ENCODE measurements around the gene COL27A1. TPM values are rescaled to one million over a fixed set of nuclear protein-coding genes. Genes with fewer than 3 reads are reported as not detected.

Gene COL27A1
- total and polyA plus RNA-seq, 9 of the 15 experiments (the other 6 are each of a cell fraction or from before 2014, with no cell fraction given): 0.07 TPM; not detected in 8

DNA sequence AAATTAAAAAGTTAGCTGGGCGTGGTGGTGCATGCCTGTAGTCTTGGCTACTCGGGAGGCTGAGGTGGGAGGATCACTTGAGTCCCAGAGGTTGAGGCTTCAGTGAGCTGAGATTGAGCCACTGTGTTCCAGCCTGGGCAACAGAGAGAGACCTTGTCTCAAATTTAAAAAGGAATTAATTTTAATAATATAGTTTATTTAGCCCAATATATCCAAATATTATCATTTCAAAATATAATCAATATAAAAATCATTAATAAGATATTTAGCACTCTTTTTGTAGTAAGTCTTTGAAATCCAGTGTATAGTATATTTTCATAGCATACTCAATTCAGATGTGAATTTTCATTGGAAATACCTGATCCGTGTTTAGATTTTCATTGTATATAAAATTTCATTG lies 124.4 kb downstream of the COL27A1 start:
- Histone ChIP-seq H3K4me1 (replicated peaks in 1 of 2; ENCODE audit: control insufficient read depth in 2 of 2, insufficient read depth in 2 of 2, low read length in 2 of 2) (no peaks in the 10 kb centered on the region), H2AFZ (ENCODE audit: low read depth, low read length) (no peak overlapping the region), H3K9me3 (replicated peaks; ENCODE audit: control insufficient read depth, insufficient read depth, low read depth, low read length) (no peaks in the 10 kb centered on the region), H3K36me3 (ENCODE audit: control insufficient read depth, insufficient read depth, low read length) (no peaks in the 10 kb centered on the region), H3K9me1 (ENCODE audit: control insufficient read depth, insufficient read depth, low read length) (no peaks in the 10 kb centered on the region), H3K9ac (ENCODE audit: insufficient read depth in 1 of 2, low read depth in 2 of 2, low read length in 2 of 2) (no peak overlapping the region), H3K4me2 (ENCODE audit: insufficient read depth, low read length) (no peak overlapping the region), H3K27me3 (ENCODE audit: control insufficient read depth in 2 of 2, insufficient read depth in 2 of 2, low read length in 2 of 2) (peaks cover 16 to 67% of the 10 kb centered on the region in 2 experiments), H3K79me2 (ENCODE audit: control insufficient read depth, insufficient read depth, low read length) (no peaks in the 10 kb centered on the region), H3K27ac (ENCODE audit: extremely low read depth, low read depth, low read length) (no peak overlapping the region), H3K4me3 (no peak overlapping the region), H4K20me1 (replicated peaks; ENCODE audit: control insufficient read depth, insufficient read depth, low read length) (peaks cover 17% of the 10 kb centered on the region)
- intact Hi-C loops (cut with micrococcal nuclease) (no loop called here), in situ Hi-C loops (cut with MboI) (loop anchor here (10.0 kb wide), 3 partner anchors 125 to 595 kb away; partner anchors contain the start of gene COL27A1)
- FAIRE-seq (no peak), DNase-seq (ENCODE audit: extremely low read depth in 1 of 4, low spot score in 3 of 4) (no peak), ATAC-seq (no peak)
- BruUV-seq (replicated peaks): no TSS peak
- POLR2A ChIA-PET: no interaction called here
- CTCF ChIA-PET (ENCODE audit: low intra/inter-chr PET ratio): interaction anchor here (0.6 kb wide), 1 partner anchor 40 kb away, joined by 3 read pairs; no protein-coding TSS in a partner anchor
- 3% methylated on average over 3 of the region's 3 CpGs for WGBS (ENCODE audit: insufficient coverage, low coverage, missing lambda C conversion rate)
- TF ChIP-seq MLLT1 (IDR thresholded peaks at IDR 0.05) (no peak), RNF219 (CRISPR knock-in tag; IDR thresholded peaks at IDR 0.05) (no peak), PTTG1 (tag; IDR thresholded peaks at IDR 0.05; ENCODE audit: low read depth) (no peak), ZNF592 (IDR thresholded peaks at IDR 0.05) (no peak), SRSF9 (IDR thresholded peaks at IDR 0.05; ENCODE audit: borderline replicate concordance, low read depth, low read length) (no peak)

Data from K562 (cell line).